ENCODE results near the gene WNT9B.
A peak's percentile ranks its signal among the peaks of the same experiment; 100 is the strongest.

WNT9B gene, protein sequence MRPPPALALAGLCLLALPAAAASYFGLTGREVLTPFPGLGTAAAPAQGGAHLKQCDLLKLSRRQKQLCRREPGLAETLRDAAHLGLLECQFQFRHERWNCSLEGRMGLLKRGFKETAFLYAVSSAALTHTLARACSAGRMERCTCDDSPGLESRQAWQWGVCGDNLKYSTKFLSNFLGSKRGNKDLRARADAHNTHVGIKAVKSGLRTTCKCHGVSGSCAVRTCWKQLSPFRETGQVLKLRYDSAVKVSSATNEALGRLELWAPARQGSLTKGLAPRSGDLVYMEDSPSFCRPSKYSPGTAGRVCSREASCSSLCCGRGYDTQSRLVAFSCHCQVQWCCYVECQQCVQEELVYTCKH

GRCh38 chr17:46851029-46851741, at the start of gene WNT9B:
Gene WNT9B (plus strand): TSS chr17:46851583. CDS start chr17:46851639, 56 bp downstream.
- no peak for DNase-seq (ENCODE audit: low spot score)
- Histone ChIP-seq H3K27ac (no peak within 1 kb of the TSS), H3K4me3 (peak within 1 kb of the TSS; percentile 68)
- TF ChIP-seq CTCF (IDR thresholded peaks at IDR 0.05) = no peak

DNA sequence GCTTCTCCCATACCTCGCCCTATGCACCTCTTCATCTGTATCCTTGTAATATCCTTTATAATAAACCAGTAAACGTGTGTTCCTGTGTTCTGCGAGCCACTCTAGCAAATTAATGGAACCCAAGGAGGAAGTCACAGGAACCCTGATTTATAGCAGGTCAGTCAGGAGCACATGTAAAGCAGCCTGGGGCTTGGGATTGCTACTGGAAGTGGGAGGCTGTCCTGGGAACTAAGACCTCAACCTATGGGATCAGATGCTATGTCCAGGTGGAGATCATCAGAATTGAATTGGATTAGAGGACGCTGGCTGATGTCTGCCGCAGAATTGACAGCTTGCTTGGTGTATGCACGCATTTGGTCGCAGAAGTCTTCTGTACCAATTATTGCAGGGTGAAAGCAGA, 48.6 kb upstream of the WNT9B start:
- no peak for TF ChIP-seq CTCF (IDR thresholded peaks at IDR 0.05)
- Histone ChIP-seq H3K27ac (no peak overlapping the region), H3K4me3 (no peak overlapping the region)
- DNase-seq (ENCODE audit: low spot score) = no peak

DNA sequence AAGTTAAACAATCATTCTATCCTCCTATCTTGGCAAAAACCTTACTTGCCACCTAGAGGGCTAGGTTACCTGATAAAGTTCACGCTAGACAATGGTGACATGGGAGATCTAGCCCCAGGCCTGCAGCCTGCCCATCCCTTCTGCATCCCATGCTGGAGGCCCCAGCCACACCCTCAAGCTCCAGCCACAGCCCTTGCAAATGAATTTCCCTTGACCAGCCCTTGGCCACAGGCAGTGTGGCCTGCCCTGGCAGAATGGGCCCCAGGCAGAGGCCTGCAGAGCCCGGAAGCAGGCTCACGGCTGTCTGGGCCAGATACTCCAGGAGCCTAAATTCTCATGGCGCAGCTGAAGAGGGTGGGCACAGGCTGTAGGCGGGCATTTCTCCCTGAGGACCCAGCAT, 47.8 kb upstream of the WNT9B start:
- H3K4me3 ChIP-seq = no peak overlapping the region
- no peak for TF ChIP-seq CTCF (IDR thresholded peaks at IDR 0.05)
- DNase-seq (ENCODE audit: low spot score) = no peak
- H3K27ac ChIP-seq = no peak overlapping the region

GRCh38 chr17:46805771-46806170, 45.6 kb upstream of the WNT9B start:
- Histone ChIP-seq H3K27ac (no peak overlapping the region), H3K4me3 (no peak overlapping the region)

DNA sequence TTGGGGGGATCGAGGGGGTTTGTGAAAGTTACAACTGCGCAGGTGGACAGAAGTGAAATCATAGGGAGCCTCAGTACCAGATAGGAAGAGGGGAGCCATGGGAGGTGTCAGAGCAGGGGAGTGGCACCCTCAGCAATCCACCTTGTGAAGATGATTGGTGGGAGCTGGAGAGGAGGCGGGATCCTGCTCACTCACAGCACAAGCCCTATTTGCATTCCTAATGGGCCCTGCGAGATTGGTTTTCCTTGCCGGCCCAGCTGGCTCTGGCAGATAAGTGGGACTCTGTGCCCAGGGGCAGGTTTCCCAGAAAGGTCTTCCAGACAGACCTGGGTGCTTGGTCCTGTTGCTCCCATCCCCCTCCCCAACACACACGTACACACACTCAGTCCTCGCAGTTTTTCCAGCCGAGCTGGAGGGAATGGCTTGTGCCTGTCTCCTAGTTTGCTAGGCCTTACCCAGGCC, 42.2 kb upstream of the WNT9B start:
- no peak overlapping the region for H3K4me3 ChIP-seq
- H3K27ac ChIP-seq = no peak overlapping the region
- TF ChIP-seq CTCF (IDR thresholded peaks at IDR 0.05) = no peak
- DNase-seq (ENCODE audit: low spot score) = no peak

More at GRCh38 chr17:46805771-46806170, 45.6 kb upstream of the WNT9B start:
- TF ChIP-seq CTCF (IDR thresholded peaks at IDR 0.05) = no peak
- DNase-seq (ENCODE audit: low spot score) = no peak

- TF ChIP-seq CTCF (IDR thresholded peaks at IDR 0.05) = no peak
- Histone ChIP-seq H3K4me3 (no peak overlapping the region), H3K27ac (no peak overlapping the region)
- no peak for DNase-seq (ENCODE audit: low spot score)
Observed at GRCh38 chr17:46810837-46811236, 40.5 kb upstream of the WNT9B start.
